ENCODE data around the gene KCNJ11. TPM values are rescaled to one million over a fixed set of nuclear protein-coding genes. Genes with fewer than 3 reads are reported as not detected.
A peak's percentile ranks its signal among the peaks of the same experiment; 100 is the strongest.

Gene KCNJ11
- total RNA-seq, 1 experiment from 2014 or later: not detected

DNA sequence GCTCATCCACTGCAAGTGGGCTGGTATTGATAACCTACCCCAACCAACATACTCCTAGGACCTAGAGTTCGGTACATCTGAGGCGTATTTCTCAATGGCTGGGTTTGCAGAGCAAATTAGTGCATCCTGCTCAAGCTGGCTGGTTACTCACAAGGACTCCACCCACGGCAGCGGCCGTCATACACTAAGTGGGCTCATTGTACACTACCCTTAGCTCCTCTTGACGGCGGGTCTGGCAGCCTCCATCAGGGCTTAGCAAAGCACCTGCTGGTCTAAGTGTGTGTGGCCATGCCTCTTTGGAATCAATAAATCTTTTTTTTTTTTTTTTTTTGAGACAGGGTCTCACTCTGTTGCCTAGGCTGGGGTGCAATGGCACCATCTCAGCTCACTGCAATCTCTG lies 20.2 kb upstream of the KCNJ11 start:
- DNase-seq (ENCODE audit: low read depth): no peak

- no peak for DNase-seq (ENCODE audit: low read depth)
Observed at GRCh38 chr11:17408026-17408425, 19.6 kb upstream of the KCNJ11 start.

- DNase-seq (ENCODE audit: low read depth): no peak
Observed at GRCh38 chr11:17407575-17407974, 19.1 kb upstream of the KCNJ11 start.

DNA sequence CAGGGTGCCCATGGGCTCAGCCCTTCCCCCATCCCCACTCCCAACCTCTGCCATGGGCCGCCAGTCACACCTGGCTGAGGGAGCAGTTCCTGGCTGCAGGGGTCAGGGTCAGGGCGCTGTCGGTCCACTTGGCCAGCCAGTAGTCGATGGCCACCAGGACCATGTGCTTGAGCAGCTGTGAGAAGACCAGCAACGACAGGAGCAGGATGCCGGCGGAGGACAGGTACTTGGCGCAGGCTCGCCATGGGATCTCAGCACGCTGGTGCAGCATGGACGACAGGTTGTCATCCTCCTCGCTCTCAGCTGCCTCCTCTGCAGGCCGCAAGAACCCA lies 18.3 kb upstream of the KCNJ11 start:
- DNase-seq (ENCODE audit: low read depth): no peak

DNA sequence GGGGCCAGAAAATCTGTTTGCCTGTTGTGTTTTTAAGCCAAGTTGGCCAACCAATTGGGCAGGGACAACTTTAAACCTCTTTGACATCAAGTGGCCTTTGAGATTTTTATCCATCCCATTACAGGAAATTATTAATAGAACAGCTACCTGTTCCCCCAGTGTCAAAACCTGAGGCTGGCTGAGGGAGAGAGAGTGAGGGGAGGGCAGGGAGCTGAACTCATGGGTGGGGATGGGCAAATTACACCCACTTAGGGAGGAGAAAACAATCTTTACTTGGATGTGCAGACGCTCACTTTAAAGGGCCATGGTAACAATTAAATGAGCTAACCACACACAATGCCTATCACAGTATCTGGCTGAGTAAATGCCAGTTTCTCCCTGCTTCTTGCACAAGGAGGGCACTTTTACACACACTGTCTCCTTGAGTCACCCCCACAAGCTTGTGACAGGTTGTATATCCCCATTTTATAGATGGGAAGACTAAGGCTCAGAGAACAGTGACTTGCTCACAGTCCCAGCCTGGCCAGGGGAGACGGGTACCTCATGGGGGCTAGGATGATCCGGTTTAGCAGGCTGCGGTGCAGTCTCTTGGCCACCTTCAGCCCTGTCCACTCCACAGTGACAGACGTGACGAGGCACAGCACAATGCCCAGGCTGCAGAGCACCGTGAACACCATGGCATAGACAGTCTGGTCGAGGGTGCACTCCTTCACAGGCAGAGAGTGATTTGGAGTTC lies 17.8 kb upstream of the KCNJ11 start:
- no peak for DNase-seq (ENCODE audit: low read depth)

GRCh38 chr11:17405232-17406005 lies 17.0 kb upstream of the KCNJ11 start:
- peak; percentile 78 for DNase-seq (ENCODE audit: low read depth)

GRCh38 chr11:17403980-17404759 lies 15.7 kb upstream of the KCNJ11 start:
- peak; percentile 93 for DNase-seq (ENCODE audit: low read depth)

DNA sequence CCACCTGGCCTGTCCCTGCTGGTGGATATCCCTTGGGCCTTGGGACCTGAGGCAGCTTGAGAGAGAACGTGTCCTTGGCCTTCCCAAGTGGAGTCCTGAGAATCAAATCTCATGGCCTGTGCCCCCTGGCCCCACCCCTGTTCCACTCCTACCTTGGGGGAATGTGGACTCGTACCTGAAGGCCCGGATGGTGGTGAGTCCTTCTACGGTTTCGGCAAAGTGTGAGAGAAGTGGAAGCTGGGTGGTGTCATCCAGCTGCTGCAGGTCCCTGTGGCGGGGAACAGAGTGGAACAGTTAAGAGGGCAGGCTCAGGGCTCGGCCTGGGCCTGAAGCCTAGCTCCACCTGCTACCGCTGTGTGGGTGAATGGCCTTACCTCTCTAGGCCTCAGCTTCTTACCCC lies 14.0 kb upstream of the KCNJ11 start:
- DNase-seq (ENCODE audit: low read depth): no peak

DNA sequence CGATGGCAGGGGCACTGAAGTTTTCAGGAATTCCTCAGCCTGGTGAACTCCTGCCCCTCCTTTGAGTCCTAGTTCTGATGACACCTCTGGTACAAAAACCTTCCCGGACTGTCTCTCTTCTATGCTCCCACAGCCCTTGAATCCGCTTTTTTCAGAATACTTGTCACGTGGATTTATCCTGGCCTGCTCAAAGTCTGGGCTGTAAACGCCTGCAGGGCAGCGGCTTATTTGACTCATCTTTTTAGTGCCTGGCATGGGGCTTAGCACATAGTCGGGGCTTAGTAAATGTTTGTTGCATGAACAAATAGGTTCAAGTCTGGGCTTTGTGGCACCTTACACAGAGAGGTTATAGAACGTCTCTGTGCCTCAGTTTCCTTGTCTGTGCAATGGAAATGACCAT lies 13.4 kb upstream of the KCNJ11 start:
- peak; percentile 43 for DNase-seq (ENCODE audit: low read depth)

- DNase-seq (ENCODE audit: low read depth): no peak
Observed at GRCh38 chr11:17401316-17401715, 12.9 kb upstream of the KCNJ11 start.

GRCh38 chr11:17400048-17400775 lies 11.8 kb upstream of the KCNJ11 start:
- no peak for DNase-seq (ENCODE audit: low read depth)

DNA sequence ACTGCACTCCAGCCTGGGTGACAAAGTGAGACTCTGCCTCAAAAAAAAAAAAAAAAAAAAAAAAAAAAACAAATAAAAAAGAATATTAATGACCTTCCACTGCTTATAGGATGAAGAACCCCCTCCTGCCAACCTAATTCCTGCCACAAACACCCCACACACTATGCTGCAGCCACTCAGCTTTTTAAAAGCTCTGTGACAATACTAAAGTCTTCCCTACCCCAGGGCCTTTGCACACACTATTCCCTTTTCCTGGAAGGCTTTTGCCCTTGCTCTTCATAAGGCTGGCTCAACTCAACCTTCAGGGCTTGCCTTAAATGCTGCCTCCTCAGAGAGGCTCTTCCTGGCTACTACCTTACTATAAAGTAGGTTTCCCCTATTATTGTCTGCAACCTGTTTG lies 10.8 kb upstream of the KCNJ11 start:
- DNase-seq (ENCODE audit: low read depth): no peak

DNA sequence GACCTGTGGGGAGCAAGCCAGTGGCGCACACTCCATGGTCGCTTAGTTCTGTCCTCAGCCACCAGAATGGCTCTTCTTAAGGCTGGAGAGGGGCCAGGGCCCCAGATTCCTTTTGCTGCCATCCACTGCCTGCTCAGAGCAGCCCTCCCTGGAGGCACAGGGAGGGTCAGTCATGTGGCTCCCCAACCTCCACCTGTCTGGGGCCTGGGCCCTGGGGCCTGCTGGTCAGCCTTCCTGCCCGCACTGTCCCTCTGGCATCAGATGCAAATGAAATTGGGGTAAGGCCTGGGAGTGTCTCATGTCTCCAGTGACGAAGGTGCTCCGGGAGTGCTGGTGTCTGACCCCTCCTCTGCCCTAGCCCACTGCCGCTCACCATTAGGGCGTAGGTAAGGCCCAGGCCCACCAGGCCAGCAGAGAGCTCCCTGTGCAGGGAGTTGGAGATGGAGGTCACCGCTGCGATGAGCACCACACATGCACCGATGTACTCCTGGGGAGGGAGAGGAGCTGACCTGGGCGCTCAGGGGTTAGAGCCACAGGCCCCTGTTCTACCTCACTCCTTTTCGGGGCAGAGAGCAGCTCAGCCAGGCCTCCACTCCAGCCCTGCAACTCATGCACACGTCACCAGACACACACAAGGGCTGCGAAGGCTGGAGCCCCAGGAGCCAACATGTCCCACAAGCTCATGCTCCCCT lies 9.0 kb upstream of the KCNJ11 start:
- DNase-seq (ENCODE audit: low read depth): no peak

GRCh38 chr11:17396598-17397310 lies 8.3 kb upstream of the KCNJ11 start:
- no peak for DNase-seq (ENCODE audit: low read depth)

DNA sequence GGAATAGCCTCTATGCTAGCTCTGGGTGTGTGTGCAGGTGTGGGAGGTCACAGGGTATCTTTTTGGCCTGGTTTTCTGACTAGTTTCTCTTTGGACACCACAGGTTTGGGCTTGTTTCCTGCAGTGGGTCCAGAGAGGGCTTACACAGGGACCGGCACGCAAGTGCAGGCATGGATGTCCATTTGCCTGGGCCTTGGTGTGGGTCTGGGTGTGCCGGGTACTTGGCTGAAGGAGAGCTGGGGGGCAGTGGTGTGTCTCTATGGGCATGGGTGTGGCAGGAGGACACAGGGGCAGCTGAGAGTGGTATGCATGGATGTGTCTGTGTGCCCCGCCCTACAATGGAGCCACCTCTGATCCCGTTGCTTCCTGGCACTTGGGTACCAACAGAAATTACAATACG lies 7.5 kb upstream of the KCNJ11 start:
- DNase-seq (ENCODE audit: low read depth): no peak

GRCh38 chr11:17395554-17395961 lies 7.1 kb upstream of the KCNJ11 start:
- no peak for DNase-seq (ENCODE audit: low read depth)

- no peak for DNase-seq (ENCODE audit: low read depth)
Observed at GRCh38 chr11:17394743-17395390, 6.4 kb upstream of the KCNJ11 start.

DNA sequence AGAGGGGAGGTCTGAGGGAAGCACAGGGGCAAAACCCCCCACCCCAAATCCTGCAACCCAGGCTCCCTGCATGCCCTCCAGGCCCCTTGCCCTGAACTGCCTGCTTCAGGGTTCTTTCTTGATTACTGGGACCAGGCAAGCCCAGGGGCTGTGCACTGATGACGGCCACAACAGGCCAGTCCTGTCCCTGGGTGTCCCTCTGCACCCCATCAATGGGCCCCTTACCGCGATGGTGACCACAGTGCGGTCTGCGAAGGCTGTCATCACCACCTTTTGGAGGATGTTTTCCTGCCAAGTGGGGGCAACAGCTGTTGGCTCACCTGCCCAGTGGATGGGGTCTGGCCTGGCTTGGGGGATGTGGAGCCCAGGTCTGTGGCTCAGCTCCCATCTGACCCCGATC lies 5.0 kb upstream of the KCNJ11 start:
- DNase-seq (ENCODE audit: low read depth): no peak

- DNase-seq (ENCODE audit: low read depth): no peak
Observed at GRCh38 chr11:17392872-17393271, 4.4 kb upstream of the KCNJ11 start.

Data from M059J (cell line).